Measurements from ENCODE around the gene SLC13A4.
"Not testable (repeated sequence)": the region's sequence is repeated elsewhere in the genome, so short reads cannot be mapped to it uniquely, and the experiment has no call there.

Gene SLC13A4

GRCh38 chr7:135673360-135673706 is 54.7 kb downstream of the SLC13A4 start:
- H3K27ac ChIP-seq (ENCODE audit: poor library complexity, severe bottlenecking): peak overlapping the region; percentile 79

GRCh38 chr7:135672560-135673359 is 55.2 kb downstream of the SLC13A4 start:
- H3K27me3 ChIP-seq (ENCODE audit: insufficient read depth, poor library complexity, severe bottlenecking): no peaks in the 10 kb centered on the region
- DNase-seq (ENCODE audit: low spot score) (no peak), ATAC-seq (ENCODE audit: low read depth) (peak; percentile 65)
- TF ChIP-seq CTCF (IDR thresholded peaks at IDR 0.05; ENCODE audit: poor library complexity, severe bottlenecking): peak; percentile 94
- peaks cover 35% of the 10 kb centered on the region for H3K36me3 ChIP-seq (ENCODE audit: low read depth)
- H3K9me3 ChIP-seq (ENCODE audit: severe bottlenecking): no peaks in the 10 kb centered on the region
- peaks cover 46% of the 10 kb centered on the region for H3K4me1 ChIP-seq (ENCODE audit: insufficient read depth, poor library complexity, severe bottlenecking)
- peak overlapping the region; percentile 79 for H3K27ac ChIP-seq (ENCODE audit: poor library complexity, severe bottlenecking)
- H3K4me3 ChIP-seq (ENCODE audit: severe bottlenecking): no peak overlapping the region

More at GRCh38 chr7:135673360-135673706, 54.7 kb downstream of the SLC13A4 start:
- TF ChIP-seq CTCF (IDR thresholded peaks at IDR 0.05; ENCODE audit: poor library complexity, severe bottlenecking): no peak
- Histone ChIP-seq H3K27me3 (ENCODE audit: insufficient read depth, poor library complexity, severe bottlenecking) (no peaks in the 10 kb centered on the region), H3K4me1 (ENCODE audit: insufficient read depth, poor library complexity, severe bottlenecking) (peaks cover 52% of the 10 kb centered on the region), H3K9me3 (ENCODE audit: severe bottlenecking) (no peaks in the 10 kb centered on the region), H3K36me3 (ENCODE audit: low read depth) (peaks cover 35% of the 10 kb centered on the region), H3K4me3 (ENCODE audit: severe bottlenecking) (no peak overlapping the region)
- DNase-seq (ENCODE audit: low spot score): no peak
- peak; percentile 30; the same call in 2 of the 3 replicates for ATAC-seq (ENCODE audit: low read depth)

- ATAC-seq (ENCODE audit: low read depth) (peak; percentile 94), DNase-seq (ENCODE audit: low spot score) (no peak)
- no peak for TF ChIP-seq CTCF (IDR thresholded peaks at IDR 0.05; ENCODE audit: poor library complexity, severe bottlenecking)
- H3K4me3 ChIP-seq (ENCODE audit: severe bottlenecking): no peak overlapping the region
- H3K4me1 ChIP-seq (ENCODE audit: insufficient read depth, poor library complexity, severe bottlenecking): peaks cover 39% of the 10 kb centered on the region
- H3K27ac ChIP-seq (ENCODE audit: poor library complexity, severe bottlenecking): peak overlapping the region; percentile 79
- no peaks in the 10 kb centered on the region for H3K9me3 ChIP-seq (ENCODE audit: severe bottlenecking)
- peaks cover 40% of the 10 kb centered on the region for H3K36me3 ChIP-seq (ENCODE audit: low read depth)
- no peaks in the 10 kb centered on the region for H3K27me3 ChIP-seq (ENCODE audit: insufficient read depth, poor library complexity, severe bottlenecking)
These were observed 57.8 kb downstream of the SLC13A4 start for GRCh38 chr7:135670179-135670578.

GRCh38 chr7:135669774-135670173 is 58.2 kb downstream of the SLC13A4 start:
- ATAC-seq (ENCODE audit: low read depth) (no peak), DNase-seq (ENCODE audit: low spot score) (no peak)
- H3K36me3 ChIP-seq (ENCODE audit: low read depth): peaks cover 35% of the 10 kb centered on the region
- H3K4me1 ChIP-seq (ENCODE audit: insufficient read depth, poor library complexity, severe bottlenecking): peaks cover 39% of the 10 kb centered on the region
- H3K9me3 ChIP-seq (ENCODE audit: severe bottlenecking): no peaks in the 10 kb centered on the region
- H3K27me3 ChIP-seq (ENCODE audit: insufficient read depth, poor library complexity, severe bottlenecking): no peaks in the 10 kb centered on the region
- peak overlapping the region; percentile 79 for H3K27ac ChIP-seq (ENCODE audit: poor library complexity, severe bottlenecking)
- no peak for TF ChIP-seq CTCF (IDR thresholded peaks at IDR 0.05; ENCODE audit: poor library complexity, severe bottlenecking)
- H3K4me3 ChIP-seq (ENCODE audit: severe bottlenecking): no peak overlapping the region

- H3K27me3 ChIP-seq (ENCODE audit: insufficient read depth, poor library complexity, severe bottlenecking); DNase-seq (ENCODE audit: low spot score); ATAC-seq (ENCODE audit: low read depth); H3K9me3 ChIP-seq (ENCODE audit: severe bottlenecking); H3K4me3 ChIP-seq (ENCODE audit: severe bottlenecking): not testable (repeated sequence)
- H3K27ac ChIP-seq (ENCODE audit: poor library complexity, severe bottlenecking): peak overlapping the region; percentile 79
- peaks cover 39% of the 10 kb centered on the region for H3K4me1 ChIP-seq (ENCODE audit: insufficient read depth, poor library complexity, severe bottlenecking)
- H3K36me3 ChIP-seq (ENCODE audit: low read depth): peaks cover 27% of the 10 kb centered on the region
These were observed 59.1 kb downstream of the SLC13A4 start for GRCh38 chr7:135668852-135669395.

GRCh38 chr7:135667626-135668025 is 60.4 kb downstream of the SLC13A4 start:
- not testable (repeated sequence) for H3K27me3 ChIP-seq (ENCODE audit: insufficient read depth, poor library complexity, severe bottlenecking); DNase-seq (ENCODE audit: low spot score); H3K4me3 ChIP-seq (ENCODE audit: severe bottlenecking); H3K9me3 ChIP-seq (ENCODE audit: severe bottlenecking); ATAC-seq (ENCODE audit: low read depth); H3K27ac ChIP-seq (ENCODE audit: poor library complexity, severe bottlenecking)
- peaks cover 34% of the 10 kb centered on the region for H3K4me1 ChIP-seq (ENCODE audit: insufficient read depth, poor library complexity, severe bottlenecking)
- H3K36me3 ChIP-seq (ENCODE audit: low read depth): peaks cover 16% of the 10 kb centered on the region; the same call in 1 of the 2 replicates

Measured in RWPE2 (cell line).